Osteoblast (primary cell): ENCODE measurements around the gene CEP131. TPM values are rescaled to one million over a fixed set of nuclear protein-coding genes. Genes with fewer than 3 reads are reported as not detected.

ENCODE experiments used
- DNase-seq: peaks from one replicate; pipeline ENCODE4 v3.0.0; 2011; ENCODE audit warnings: low spot score, mixed read lengths; ENCODE audit not compliant: insufficient read length; ENCODE audit errors: missing footprints
- H2AFZ ChIP-seq: 2 replicates; pipeline ENCODE4 v1.6.0; 2011; ENCODE audit warnings: mild to moderate bottlenecking, low read length
- H3K27ac ChIP-seq: 2 replicates; pipeline ENCODE4 v1.5.1; 2011; ENCODE audit warnings: mild to moderate bottlenecking, low read depth, low read length, moderate library complexity
- H3K27me3 ChIP-seq: 2 replicates; pipeline ENCODE4 v1.6.0; 2012; ENCODE audit warnings: mild to moderate bottlenecking, control low read depth, inconsistent platforms, low read length, moderate library complexity; ENCODE audit not compliant: insufficient read depth
- H3K36me3 ChIP-seq: 2 replicates; pipeline ENCODE4 v1.5.1; 2011; ENCODE audit warnings: mild to moderate bottlenecking, low read length, control low read depth, moderate library complexity; ENCODE audit not compliant: insufficient read depth
- H3K4me1 ChIP-seq: 2 replicates; pipeline ENCODE4 v1.5.1; 2011; ENCODE audit warnings: mild to moderate bottlenecking, low read length, control low read depth, moderate library complexity; ENCODE audit not compliant: insufficient read depth
- H3K4me2 ChIP-seq: 2 replicates; pipeline ENCODE4 v1.6.0; 2011; ENCODE audit warnings: mild to moderate bottlenecking, low read length; ENCODE audit not compliant: insufficient read depth
- H3K4me3 ChIP-seq: fragments of 200-600 bp; sonication (generic); 3 replicates; pipeline ENCODE4 v1.5.1; 2012; ENCODE audit warnings: mild to moderate bottlenecking, low read length, inconsistent platforms; ENCODE audit not compliant: insufficient read depth
- H3K79me2 ChIP-seq: 2 replicates; pipeline ENCODE4 v1.6.0; 2012; ENCODE audit warnings: mild to moderate bottlenecking, low read length, control low read depth, inconsistent platforms; ENCODE audit not compliant: insufficient read depth
- H3K9me3 ChIP-seq: 2 replicates; pipeline ENCODE4 v1.5.1; 2011; ENCODE audit warnings: low read depth, low read length, control low read depth
- H4K20me1 ChIP-seq: 2 replicates; pipeline ENCODE4 v1.6.0; 2012; ENCODE audit warnings: mild to moderate bottlenecking, low read length, control low read depth; ENCODE audit not compliant: insufficient read depth
- total RNA-seq: library from RNA; depleted of rRNA; stranded (reverse); fragments of >200 nt; gene quantifications from 2 replicates; pipeline ENCODE4 v1.2.3, GENCODE V29; 2012
- TF ChIP-seq, protein P1 (sequence below): IDR thresholded peaks from 2 replicates; pipeline ENCODE4 v1.5.1; 2011; ENCODE audit warnings: mild to moderate bottlenecking, low read depth, low read length, moderate library complexity; ENCODE audit errors: extremely low read depth

Gene CEP131
- total RNA-seq, 1 donor = 8.7 TPM

DNA sequence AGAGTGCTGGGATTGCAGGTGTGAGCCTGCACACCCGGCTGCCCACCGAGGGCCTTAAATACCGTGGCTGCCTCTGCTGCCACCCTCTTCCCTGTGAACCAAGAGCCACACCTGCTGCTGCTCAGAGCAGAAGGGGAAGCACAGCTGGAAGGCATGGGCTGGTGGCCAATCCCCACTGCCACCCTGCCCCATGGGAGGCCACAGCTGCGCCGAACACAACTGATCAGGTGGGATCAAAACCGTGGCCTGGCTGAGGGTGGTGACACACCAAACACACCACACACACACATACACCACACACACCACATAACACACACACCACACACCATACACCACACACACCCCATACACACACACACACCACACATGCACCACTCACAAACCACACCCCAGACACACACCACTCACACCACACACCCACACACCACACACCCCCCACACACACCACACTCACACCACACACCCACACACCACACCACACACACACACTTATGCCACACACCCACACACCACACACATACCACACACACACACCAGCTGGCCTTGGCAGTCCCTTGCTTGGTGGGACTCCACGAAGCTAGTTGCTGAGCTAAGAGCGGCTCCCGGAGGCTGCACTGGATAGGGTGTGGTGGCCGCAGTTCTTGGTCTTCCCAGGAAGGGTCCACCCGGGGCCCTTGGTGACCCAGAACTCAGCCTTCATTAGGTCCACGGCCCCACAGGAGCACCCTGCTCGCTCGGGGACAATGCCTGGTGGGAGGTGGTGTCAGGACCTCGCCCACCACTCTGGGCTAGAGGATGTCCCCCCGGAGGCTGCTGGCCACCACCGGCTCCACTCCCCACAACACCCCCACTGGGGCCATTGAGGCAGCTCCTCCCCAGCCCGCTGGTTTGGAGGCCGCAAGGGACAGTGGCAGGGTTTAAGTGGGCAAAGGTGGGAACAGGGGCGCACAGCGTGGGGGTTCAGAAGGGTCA, 14.9 kb downstream of the CEP131 start:
- H3K27ac ChIP-seq = no peak overlapping the region
- no peaks in the 10 kb centered on the region for H3K36me3 ChIP-seq
- no peaks in the 10 kb centered on the region for H3K9me3 ChIP-seq
- no peak overlapping the region for H2AFZ ChIP-seq
- peaks cover 4% of the 10 kb centered on the region for H4K20me1 ChIP-seq
- H3K79me2 ChIP-seq = no peaks in the 10 kb centered on the region
- H3K27me3 ChIP-seq = no peaks in the 10 kb centered on the region
- H3K4me3 ChIP-seq = no peak overlapping the region
- peak; percentile 55 for DNase-seq
- TF ChIP-seq, protein P1, sequence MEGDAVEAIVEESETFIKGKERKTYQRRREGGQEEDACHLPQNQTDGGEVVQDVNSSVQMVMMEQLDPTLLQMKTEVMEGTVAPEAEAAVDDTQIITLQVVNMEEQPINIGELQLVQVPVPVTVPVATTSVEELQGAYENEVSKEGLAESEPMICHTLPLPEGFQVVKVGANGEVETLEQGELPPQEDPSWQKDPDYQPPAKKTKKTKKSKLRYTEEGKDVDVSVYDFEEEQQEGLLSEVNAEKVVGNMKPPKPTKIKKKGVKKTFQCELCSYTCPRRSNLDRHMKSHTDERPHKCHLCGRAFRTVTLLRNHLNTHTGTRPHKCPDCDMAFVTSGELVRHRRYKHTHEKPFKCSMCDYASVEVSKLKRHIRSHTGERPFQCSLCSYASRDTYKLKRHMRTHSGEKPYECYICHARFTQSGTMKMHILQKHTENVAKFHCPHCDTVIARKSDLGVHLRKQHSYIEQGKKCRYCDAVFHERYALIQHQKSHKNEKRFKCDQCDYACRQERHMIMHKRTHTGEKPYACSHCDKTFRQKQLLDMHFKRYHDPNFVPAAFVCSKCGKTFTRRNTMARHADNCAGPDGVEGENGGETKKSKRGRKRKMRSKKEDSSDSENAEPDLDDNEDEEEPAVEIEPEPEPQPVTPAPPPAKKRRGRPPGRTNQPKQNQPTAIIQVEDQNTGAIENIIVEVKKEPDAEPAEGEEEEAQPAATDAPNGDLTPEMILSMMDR = no peak
- H3K4me1 ChIP-seq = peaks cover 10% of the 10 kb centered on the region
- H3K4me2 ChIP-seq = no peak overlapping the region

DNA sequence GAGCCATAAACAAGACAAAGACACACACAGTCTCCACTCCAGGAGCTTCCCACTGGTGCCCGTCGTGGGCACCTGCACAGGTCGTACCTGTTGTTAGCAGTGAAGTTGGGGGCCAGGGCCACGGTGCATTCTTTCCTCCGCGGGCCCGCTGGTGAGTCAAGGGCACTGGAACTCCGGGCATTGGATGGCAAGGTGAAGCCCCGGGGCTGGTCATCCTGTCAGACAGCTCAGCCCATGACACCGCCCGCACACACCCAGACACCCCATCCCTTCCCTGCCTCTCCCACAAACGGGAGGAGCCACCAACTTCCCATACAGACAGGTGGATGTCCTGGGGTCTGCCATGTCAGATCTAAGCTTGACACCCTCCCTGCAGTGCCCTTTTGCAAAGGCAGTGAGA, 16.1 kb downstream of the CEP131 start:
- Histone ChIP-seq H4K20me1 (no peaks in the 10 kb centered on the region), H3K27ac (no peak overlapping the region)
- TF ChIP-seq, protein P1 = no peak

DNA sequence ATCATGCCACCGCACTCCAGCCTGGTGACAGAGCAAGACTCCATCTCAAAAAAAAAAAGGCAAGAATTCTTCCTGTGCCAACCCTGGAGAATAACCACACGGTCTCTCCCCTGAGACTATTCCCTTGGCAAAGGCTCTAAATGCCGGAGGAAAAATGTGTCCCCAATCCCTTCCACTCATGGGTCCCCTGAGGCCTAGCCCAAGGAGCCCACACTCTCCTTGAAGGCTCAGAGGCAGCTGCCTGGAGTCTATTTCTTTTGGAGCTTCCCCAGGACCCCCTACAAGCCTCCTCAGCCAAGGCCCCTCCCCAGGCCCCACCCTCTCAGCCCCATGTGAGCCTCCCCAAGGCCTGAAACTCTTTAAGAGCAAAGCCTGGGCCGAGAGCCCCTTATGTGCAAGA, 16.6 kb downstream of the CEP131 start:
- Histone ChIP-seq H3K4me2 (no peak overlapping the region), H2AFZ (no peak overlapping the region), H3K79me2 (no peaks in the 10 kb centered on the region), H3K4me1 (peaks cover 8% of the 10 kb centered on the region), H3K9me3 (no peaks in the 10 kb centered on the region), H3K27ac (no peak overlapping the region), H3K27me3 (no peaks in the 10 kb centered on the region), H4K20me1 (no peaks in the 10 kb centered on the region), H3K4me3 (no peak overlapping the region), H3K36me3 (no peaks in the 10 kb centered on the region)
- DNase-seq = peak; percentile 58
- TF ChIP-seq, protein P1 = no peak

More for the DNA sequence above, 16.1 kb downstream of the CEP131 start:
- DNase-seq = peak; percentile 56
- peaks cover 10% of the 10 kb centered on the region for H3K4me1 ChIP-seq
- H3K4me2 ChIP-seq = no peak overlapping the region
- no peaks in the 10 kb centered on the region for H3K79me2 ChIP-seq
- H3K27me3 ChIP-seq = no peaks in the 10 kb centered on the region
- H2AFZ ChIP-seq = no peak overlapping the region
- H3K36me3 ChIP-seq = no peaks in the 10 kb centered on the region
- no peaks in the 10 kb centered on the region for H3K9me3 ChIP-seq
- H3K4me3 ChIP-seq = no peak overlapping the region

DNA sequence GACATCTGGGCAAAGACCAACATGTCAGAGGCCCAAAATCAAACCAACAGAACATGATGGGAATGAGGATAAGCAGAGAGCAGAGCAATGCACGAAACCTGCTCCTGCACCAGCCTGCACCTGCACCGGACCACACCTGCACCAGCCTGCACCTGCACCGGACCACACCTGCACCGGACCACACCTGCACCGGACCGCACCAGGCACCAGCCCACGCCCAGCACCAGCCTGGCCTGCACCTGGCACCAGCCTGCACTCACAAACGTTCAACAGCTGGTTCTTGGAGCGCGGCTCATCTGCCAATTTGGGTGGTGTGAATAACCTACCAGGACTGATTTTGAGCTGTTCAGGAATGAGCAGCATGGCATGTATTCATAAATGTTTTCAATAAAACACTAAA, 18.2 kb downstream of the CEP131 start:
- TF ChIP-seq, protein P1 = no peak
- H3K4me1 ChIP-seq = no peaks in the 10 kb centered on the region
- H3K4me2 ChIP-seq = no peak overlapping the region
- H2AFZ ChIP-seq = no peak overlapping the region
- H3K79me2 ChIP-seq = no peaks in the 10 kb centered on the region
- no peak overlapping the region for H3K27ac ChIP-seq
- no peaks in the 10 kb centered on the region for H3K9me3 ChIP-seq
- H3K4me3 ChIP-seq = no peak overlapping the region
- DNase-seq = peak; percentile 63
- H3K36me3 ChIP-seq = no peaks in the 10 kb centered on the region
- H4K20me1 ChIP-seq = no peaks in the 10 kb centered on the region
- H3K27me3 ChIP-seq = no peaks in the 10 kb centered on the region
